ENCODE measurements around the gene ATG9B. TPM values are rescaled to one million over a fixed set of nuclear protein-coding genes. Genes with fewer than 3 reads are reported as not detected.

Gene ATG9B
- total and polyA plus RNA-seq, 9 of the 15 experiments (the other 6 are each of a cell fraction or from before 2014, with no cell fraction given): 0.29 to 8.0 (median 2.1) TPM

DNA sequence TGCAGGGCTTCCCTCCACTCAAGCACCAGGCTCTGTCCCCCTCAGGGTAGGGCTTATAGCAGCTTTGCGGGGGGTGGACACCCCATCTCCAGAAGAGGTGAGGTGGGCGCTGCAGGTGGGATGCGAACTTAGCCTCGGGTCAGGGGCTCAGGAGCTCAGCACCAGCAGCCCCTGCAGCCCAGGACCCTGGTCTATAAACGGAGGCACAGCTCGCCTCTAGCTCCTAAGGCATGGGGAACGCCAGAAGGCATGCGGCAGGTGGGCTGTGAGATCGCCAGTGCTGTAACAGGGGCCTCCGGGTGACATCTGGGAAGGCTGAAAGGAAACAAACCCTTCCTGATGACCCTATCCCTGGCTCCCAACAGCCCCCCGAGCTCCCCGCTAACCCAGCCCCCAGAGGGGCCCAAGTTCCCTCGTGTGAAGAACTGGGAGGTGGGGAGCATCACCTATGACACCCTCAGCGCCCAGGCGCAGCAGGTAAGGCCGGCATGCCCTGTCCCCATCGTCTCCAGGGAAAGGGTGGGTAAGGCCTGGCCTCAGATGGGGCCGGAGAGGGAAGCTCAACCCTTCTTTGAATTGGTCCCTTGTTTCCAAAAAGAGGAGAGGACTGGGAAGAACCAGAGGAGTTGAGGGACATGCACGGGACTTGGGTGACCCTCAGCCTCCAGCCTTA is 29.3 kb downstream of the ATG9B start (continued):
- TF ChIP-seq ATF7 (IDR thresholded peaks at IDR 0.05) (0 out of 2 replicates have a peak, but pooled peaks have one; percentile 0), FOXK1 (CRISPR knock-in tag; IDR thresholded peaks at IDR 0.05; ENCODE audit: borderline replicate concordance) (0 out of 2 replicates have a peak, but pooled peaks have one; percentile 3), ZNF79 (CRISPR knock-in tag; IDR thresholded peaks at IDR 0.05; ENCODE audit: low read depth) (no peak), NR2F6 (CRISPR knock-in tag; IDR thresholded peaks at IDR 0.05) (no peak), ZNF445 (CRISPR knock-in tag; IDR thresholded peaks at IDR 0.05; ENCODE audit: low read depth) (no peak)

DNA sequence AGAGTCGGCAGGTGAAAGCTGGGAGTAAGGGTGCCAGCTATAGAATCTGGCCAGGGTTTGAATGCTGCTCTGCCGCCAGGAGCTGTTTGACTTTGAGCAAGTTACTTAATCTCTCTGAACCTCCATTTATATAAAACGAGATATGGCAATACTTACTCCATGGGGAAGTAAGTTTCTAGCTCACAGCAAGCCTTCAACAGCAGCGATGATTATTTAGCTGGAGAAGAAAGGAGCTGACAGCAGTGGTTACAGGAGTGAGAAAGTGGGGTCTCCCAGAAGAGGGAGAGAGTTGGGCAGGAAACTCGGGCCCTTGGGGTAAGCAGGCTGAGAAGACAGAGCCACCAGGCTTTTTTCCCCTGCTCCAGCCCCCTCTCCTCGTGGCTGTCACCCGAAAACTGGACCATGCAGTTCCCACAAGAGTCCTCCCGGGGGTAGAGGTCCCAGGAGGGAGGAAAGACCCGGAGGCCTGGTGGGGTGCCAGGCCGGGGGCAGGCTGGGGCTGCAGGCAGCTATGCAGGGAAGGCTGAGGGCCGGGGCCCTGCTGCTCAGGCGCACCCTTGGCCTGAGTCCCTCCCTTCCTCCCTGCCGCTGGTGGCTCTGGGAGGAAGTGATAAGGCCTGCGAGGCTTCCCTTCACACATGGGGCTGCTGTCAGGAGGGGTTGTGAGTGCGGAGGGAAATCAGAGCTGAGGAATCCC is 30.0 kb downstream of the ATG9B start:
- Histone ChIP-seq H3K27ac (ENCODE audit: extremely low read depth, low read depth, low read length) (peak overlapping the region; percentile 59), H2AFZ (ENCODE audit: low read depth, low read length) (peak overlapping the region; percentile 78), H3K27me3 (ENCODE audit: control insufficient read depth in 2 of 2, insufficient read depth in 2 of 2, low read length in 2 of 2) (no peaks in the 10 kb centered on the region), H4K20me1 (replicated peaks; ENCODE audit: control insufficient read depth, insufficient read depth, low read length) (peaks cover 5% of the 10 kb centered on the region; the same call in 1 of the 2 replicates), H3K4me3 (no peak overlapping the region), H3K36me3 (ENCODE audit: control insufficient read depth, insufficient read depth, low read length) (no peaks in the 10 kb centered on the region), H3K4me1 (replicated peaks in 1 of 2; ENCODE audit: control insufficient read depth in 2 of 2, insufficient read depth in 2 of 2, low read length in 2 of 2) (peaks cover 46 to 56% of the 10 kb centered on the region in 2 experiments), H3K79me2 (ENCODE audit: control insufficient read depth, insufficient read depth, low read length) (no peaks in the 10 kb centered on the region), H3K9ac (ENCODE audit: insufficient read depth in 1 of 2, low read depth in 2 of 2, low read length in 2 of 2) (peak overlapping the region; percentile 27 to 31), H3K4me2 (ENCODE audit: insufficient read depth, low read length) (peak overlapping the region; percentile 45), H3K9me1 (ENCODE audit: control insufficient read depth, insufficient read depth, low read length) (no peaks in the 10 kb centered on the region), H3K9me3 (replicated peaks; ENCODE audit: control insufficient read depth, insufficient read depth, low read depth, low read length) (no peaks in the 10 kb centered on the region; the same call in 1 of the 2 replicates)
- ChIA-PET POLR2A (interaction anchor here (0.6 to 1.7 kb wide), 19 partner anchors 8 to 620 kb away, joined by 3 to 12 read pairs (median 4); no protein-coding TSS in a partner anchor), CTCF (ENCODE audit: low intra/inter-chr PET ratio) (no interaction called here)
- ATAC-seq (peak; percentile 93), DNase-seq (ENCODE audit: extremely low read depth in 1 of 4, low spot score in 3 of 4) (peak; percentile 92 to 98 (median 95)), FAIRE-seq (peak; percentile 100)
- WGBS (ENCODE audit: insufficient coverage, low coverage, missing lambda C conversion rate): 11% methylated on average over 14 of the region's 15 CpGs
- intact Hi-C loops (cut with micrococcal nuclease) (loop anchor here (1.0 to 10.0 kb wide), 3 partner anchors 14 to 679 kb away; partner anchors contain the start of gene ABCB8), in situ Hi-C loops (cut with MboI) (no loop called here)
- TSS peak; percentile 67 for BruUV-seq (replicated peaks)
- TF ChIP-seq, protein P1, sequence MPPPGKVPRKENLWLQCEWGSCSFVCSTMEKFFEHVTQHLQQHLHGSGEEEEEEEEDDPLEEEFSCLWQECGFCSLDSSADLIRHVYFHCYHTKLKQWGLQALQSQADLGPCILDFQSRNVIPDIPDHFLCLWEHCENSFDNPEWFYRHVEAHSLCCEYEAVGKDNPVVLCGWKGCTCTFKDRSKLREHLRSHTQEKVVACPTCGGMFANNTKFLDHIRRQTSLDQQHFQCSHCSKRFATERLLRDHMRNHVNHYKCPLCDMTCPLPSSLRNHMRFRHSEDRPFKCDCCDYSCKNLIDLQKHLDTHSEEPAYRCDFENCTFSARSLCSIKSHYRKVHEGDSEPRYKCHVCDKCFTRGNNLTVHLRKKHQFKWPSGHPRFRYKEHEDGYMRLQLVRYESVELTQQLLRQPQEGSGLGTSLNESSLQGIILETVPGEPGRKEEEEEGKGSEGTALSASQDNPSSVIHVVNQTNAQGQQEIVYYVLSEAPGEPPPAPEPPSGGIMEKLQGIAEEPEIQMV (tag; conservative IDR thresholded peaks at IDR 0.05; ENCODE audit: low read depth): peak; percentile 76
- TF ChIP-seq CC2D1A (IDR thresholded peaks at IDR 0.05) (peak; percentile 51; the same call in 1 of the 2 replicates), ETV1 (tag; conservative IDR thresholded peaks at IDR 0.05; ENCODE audit: low read depth) (peak; percentile 91), MTA3 (IDR thresholded peaks at IDR 0.05; ENCODE audit: borderline replicate concordance) (peak; percentile 83; the same call in 1 of the 2 replicates), TARDBP (IDR thresholded peaks at IDR 0.05) (peak; percentile 97), HDAC1 (IDR thresholded peaks at IDR 0.05) (peak in 1 of 2 experiments; percentile 100; a peak in 3 of 4 replicates), HDGF (IDR thresholded peaks at IDR 0.05) (no peak; the same call in 1 of the 2 replicates), GATA2 (CRISPR knock-in tag; IDR thresholded peaks at IDR 0.05) (peak; percentile 79; the same call in 1 of the 2 replicates)
- TF ChIP-seq, protein P2, sequence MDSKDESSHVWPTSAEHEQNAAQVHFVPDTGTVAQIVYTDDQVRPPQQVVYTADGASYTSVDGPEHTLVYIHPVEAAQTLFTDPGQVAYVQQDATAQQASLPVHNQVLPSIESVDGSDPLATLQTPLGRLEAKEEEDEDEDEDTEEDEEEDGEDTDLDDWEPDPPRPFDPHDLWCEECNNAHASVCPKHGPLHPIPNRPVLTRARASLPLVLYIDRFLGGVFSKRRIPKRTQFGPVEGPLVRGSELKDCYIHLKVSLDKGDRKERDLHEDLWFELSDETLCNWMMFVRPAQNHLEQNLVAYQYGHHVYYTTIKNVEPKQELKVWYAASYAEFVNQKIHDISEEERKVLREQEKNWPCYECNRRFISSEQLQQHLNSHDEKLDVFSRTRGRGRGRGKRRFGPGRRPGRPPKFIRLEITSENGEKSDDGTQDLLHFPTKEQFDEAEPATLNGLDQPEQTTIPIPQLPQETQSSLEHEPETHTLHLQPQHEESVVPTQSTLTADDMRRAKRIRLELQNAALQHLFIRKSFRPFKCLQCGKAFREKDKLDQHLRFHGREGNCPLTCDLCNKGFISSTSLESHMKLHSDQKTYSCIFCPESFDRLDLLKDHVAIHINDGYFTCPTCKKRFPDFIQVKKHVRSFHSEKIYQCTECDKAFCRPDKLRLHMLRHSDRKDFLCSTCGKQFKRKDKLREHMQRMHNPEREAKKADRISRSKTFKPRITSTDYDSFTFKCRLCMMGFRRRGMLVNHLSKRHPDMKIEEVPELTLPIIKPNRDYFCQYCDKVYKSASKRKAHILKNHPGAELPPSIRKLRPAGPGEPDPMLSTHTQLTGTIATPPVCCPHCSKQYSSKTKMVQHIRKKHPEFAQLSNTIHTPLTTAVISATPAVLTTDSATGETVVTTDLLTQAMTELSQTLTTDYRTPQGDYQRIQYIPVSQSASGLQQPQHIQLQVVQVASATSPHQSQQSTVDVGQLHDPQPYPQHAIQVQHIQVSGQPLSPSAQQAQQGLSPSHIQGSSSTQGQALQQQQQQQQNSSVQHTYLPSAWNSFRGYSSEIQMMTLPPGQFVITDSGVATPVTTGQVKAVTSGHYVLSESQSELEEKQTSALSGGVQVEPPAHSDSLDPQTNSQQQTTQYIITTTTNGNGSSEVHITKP (IDR thresholded peaks at IDR 0.05; ENCODE audit: partially characterized antibody): peak; percentile 31
